Gastroesophageal sphincter (tissue), 4 donors: ENCODE data around the gene UBA1. TPM values are rescaled to one million over a fixed set of nuclear protein-coding genes. Genes with fewer than 3 reads are reported as not detected.
A peak's percentile ranks its signal among the peaks of the same experiment; 100 is the strongest.

Experiments used
- ATAC-seq: fragments of 150-250 bp; one replicate; pipeline ENCODE4 v1.9.1; 2016; ENCODE audit warnings: mild to moderate bottlenecking, moderate library complexity
- H3K27ac ChIP-seq, 4 donors: fragments of 200-600 bp; sonication (generic) in 3 of 4; 1 replicate in 3 of 4; 2 replicates in 1 of 4; pipeline ENCODE4 v1.5.1; 2016 to 2019
- H3K27me3 ChIP-seq: fragments of 200-600 bp; sonication (generic); one replicate; pipeline ENCODE4 v1.5.1; 2019
- H3K36me3 ChIP-seq, 2 donors: fragments of 200-600 bp; sonication (generic); one replicate each; pipeline ENCODE4 v1.5.1; 2019; ENCODE audit warnings: control low read depth in 1 of 2
- H3K4me1 ChIP-seq, 3 donors: fragments of 200-600 bp; sonication (generic); 1 replicate in 2 of 3; 2 replicates in 1 of 3; pipeline ENCODE4 v1.5.1; 2016 to 2019; ENCODE audit warnings: control low read depth in 2 of 3
- H3K4me3 ChIP-seq, 2 donors: fragments of 200-600 bp; sonication (generic); one replicate each; pipeline ENCODE4 v1.5.1; 2019; ENCODE audit warnings: mild to moderate bottlenecking in 1 of 2, moderate library complexity in 1 of 2
- H3K9me3 ChIP-seq, 3 donors: fragments of 200-600 bp; sonication (generic); one replicate each; pipeline ENCODE4 v1.5.1; 2017 to 2019; ENCODE audit warnings: control low read depth in 2 of 3
- CTCF ChIP-seq, 4 experiments: fragments of 200-600 bp in 2 of 4; fragments of 450-650 bp in 2 of 4; sonication (generic) in 1 of 4; IDR thresholded peaks; one replicate each; pipeline ENCODE4 v1.5.1; 2017 to 2019; ENCODE audit warnings: antibody characterized with exemption in 4 of 4, mild to moderate bottlenecking in 2 of 4, moderate library complexity in 2 of 4
- EP300 ChIP-seq: sonication (generic); formaldehyde crosslinking; IDR thresholded peaks from one replicate; pipeline ENCODE4 v1.6.1; 2017; ENCODE audit warnings: antibody characterized with exemption, mild to moderate bottlenecking
- POLR2A ChIP-seq, 2 donors: fragments of 450-650 bp; IDR thresholded peaks; one replicate each; pipeline ENCODE4 v1.6.1; 2017; ENCODE audit warnings: antibody characterized with exemption in 2 of 2, mild to moderate bottlenecking in 2 of 2, moderate library complexity in 1 of 2
- POLR2AphosphoS5 ChIP-seq: sonication (generic); formaldehyde crosslinking; IDR thresholded peaks from one replicate; pipeline ENCODE4 v1.6.1; 2017; ENCODE audit warnings: antibody characterized with exemption
- WGBS, 2 donors: methylation state at CpG; one replicate each; pipeline ENCODE4 v1.1.5; 2018; ENCODE audit warnings: low coverage in 1 of 2; 5-methylcytosine and 5-hydroxymethylcytosine counted together
- total RNA-seq, 4 donors: library from RNA; depleted of rRNA; stranded (reverse); fragments of >200 nt; gene quantifications; one replicate each; pipeline ENCODE4 v1.1.0, GENCODE V29; 2016

The UBA1 gene
- total RNA-seq, 4 donors from 2014 or later, result 108 to 211 (median 123) TPM

- WGBS, 2 donors, result no CpG with 5 or more reads among the region's 13 CpGs
- Histone ChIP-seq H3K4me3 (no peak overlapping the region), H3K4me1 (peaks cover 0 to 14% (median 0%) of the 10 kb centered on the region in 3 donors), H3K9me3 (no peaks in the 10 kb centered on the region), H3K36me3 (peaks cover 0 to 58% of the 10 kb centered on the region in 2 donors), H3K27ac (no peak overlapping the region), H3K27me3 (no peaks in the 10 kb centered on the region)
- no peak for TF ChIP-seq POLR2A (IDR thresholded peaks at IDR 0.05)
- TF ChIP-seq EP300, result no peak
- no peak for TF ChIP-seq POLR2AphosphoS5
- TF ChIP-seq CTCF (IDR thresholded peaks at IDR 0.05), result no peak
- ATAC-seq, result peak; percentile 40
These were observed 23.7 kb upstream of the UBA1 start for GRCh38 chrX:47169726-47170515.

- H3K9me3 ChIP-seq, result no peaks in the 10 kb centered on the region
- H3K36me3 ChIP-seq, result peaks cover 0 to 70% of the 10 kb centered on the region in 2 donors
These were observed 22.6 kb upstream of the UBA1 start for GRCh38 chrX:47170861-47171692.

GRCh38 chrX:47171996-47172395 lies 21.6 kb upstream of the UBA1 start:
- Histone ChIP-seq H3K27me3 (no peaks in the 10 kb centered on the region), H3K9me3 (no peaks in the 10 kb centered on the region), H3K4me3 (no peak overlapping the region), H3K4me1 (peaks cover 0 to 14% (median 0%) of the 10 kb centered on the region in 3 donors), H3K36me3 (peaks cover 0 to 79% of the 10 kb centered on the region in 2 donors), H3K27ac (no peak overlapping the region)
- no peak for TF ChIP-seq POLR2A (IDR thresholded peaks at IDR 0.05)
- TF ChIP-seq CTCF (IDR thresholded peaks at IDR 0.05), result no peak
- no peak for TF ChIP-seq POLR2AphosphoS5
- no peak for TF ChIP-seq EP300
- no CpG with 5 or more reads among the region's 2 CpGs for WGBS, 2 donors
- no peak for ATAC-seq

More at GRCh38 chrX:47170861-47171692, 22.6 kb upstream of the UBA1 start:
- ATAC-seq, result no peak
- no peak overlapping the region for H3K4me3 ChIP-seq
- TF ChIP-seq POLR2AphosphoS5 (no peak), CTCF (IDR thresholded peaks at IDR 0.05) (no peak), EP300 (no peak), POLR2A (IDR thresholded peaks at IDR 0.05) (no peak)
- WGBS, 2 donors, result no CpG with 5 or more reads among the region's 34 CpGs
- H3K27ac ChIP-seq, result no peak overlapping the region
- H3K4me1 ChIP-seq, result peaks cover 0 to 14% (median 0%) of the 10 kb centered on the region in 3 donors
- no peaks in the 10 kb centered on the region for H3K27me3 ChIP-seq

GRCh38 chrX:47172549-47172948 lies 21.1 kb upstream of the UBA1 start:
- ATAC-seq, result no peak
- H3K4me3 ChIP-seq, result no peak overlapping the region
- H3K36me3 ChIP-seq, result peaks cover 0 to 84% of the 10 kb centered on the region in 2 donors
- peaks cover 0 to 14% (median 0%) of the 10 kb centered on the region in 3 donors for H3K4me1 ChIP-seq
- H3K27me3 ChIP-seq, result no peaks in the 10 kb centered on the region
- H3K9me3 ChIP-seq, result no peaks in the 10 kb centered on the region
- TF ChIP-seq CTCF (IDR thresholded peaks at IDR 0.05) (no peak), POLR2AphosphoS5 (no peak), EP300 (no peak), POLR2A (IDR thresholded peaks at IDR 0.05) (no peak)
- 88% methylated on average over 4 of the region's 7 CpGs; no CpG with 5 or more reads in 1 of the 2 donors for WGBS, 2 donors
- H3K27ac ChIP-seq, result no peak overlapping the region
